Mesothelial cell of epicardium (in vitro differentiated cells): ENCODE results near the gene TACR1. TPM values are rescaled to one million over a fixed set of nuclear protein-coding genes. Genes with fewer than 3 reads are reported as not detected.

Experiments
- DNase-seq, 2 experiments: peaks; one replicate each; pipeline ENCODE4 v3.0.0; 2021; ENCODE audit warnings: low spot score in 2 of 2; ENCODE audit not compliant: unreplicated experiment in 2 of 2
- H3K27ac Mint-ChIP-seq: 2 replicates; pipeline ENCODE4 v1.8.0; 2021; ENCODE audit warnings: mixed read lengths
- H3K27me3 Mint-ChIP-seq: 2 replicates; pipeline ENCODE4 v1.8.0; 2021; ENCODE audit warnings: low read depth, mixed read lengths
- H3K36me3 Mint-ChIP-seq: 2 replicates; pipeline ENCODE4 v1.8.0; 2021; ENCODE audit warnings: mixed read lengths
- H3K4me1 Mint-ChIP-seq: 2 replicates; pipeline ENCODE4 v1.8.0; 2021; ENCODE audit warnings: mixed read lengths
- H3K4me3 Mint-ChIP-seq: 2 replicates; pipeline ENCODE4 v1.8.0; 2021; ENCODE audit warnings: mild to moderate bottlenecking, moderate library complexity, mixed read lengths
- H3K9me3 Mint-ChIP-seq: 2 replicates; pipeline ENCODE4 v1.8.0; 2021; ENCODE audit warnings: mixed read lengths
- total RNA-seq: library from RNA; stranded (reverse); gene quantifications from 3 replicates; pipeline ENCODE4 v1.2.1, GENCODE V29; 2021
- TF ChIP-seq, protein P1 (sequence below): fragments of 200-600 bp; sonication (generic); IDR thresholded peaks from one replicate; pipeline ENCODE4 v1.5.0; 2021; ENCODE audit warnings: antibody characterized with exemption; ENCODE audit not compliant: unreplicated experiment

TACR1 gene
- total RNA-seq, 1 donor from 2014 or later, result 0.20 TPM

GRCh38 chr2:75133621-75134570 is 65.4 kb downstream of the TACR1 start:
- DNase-seq, result no peak
- TF ChIP-seq, protein P1, sequence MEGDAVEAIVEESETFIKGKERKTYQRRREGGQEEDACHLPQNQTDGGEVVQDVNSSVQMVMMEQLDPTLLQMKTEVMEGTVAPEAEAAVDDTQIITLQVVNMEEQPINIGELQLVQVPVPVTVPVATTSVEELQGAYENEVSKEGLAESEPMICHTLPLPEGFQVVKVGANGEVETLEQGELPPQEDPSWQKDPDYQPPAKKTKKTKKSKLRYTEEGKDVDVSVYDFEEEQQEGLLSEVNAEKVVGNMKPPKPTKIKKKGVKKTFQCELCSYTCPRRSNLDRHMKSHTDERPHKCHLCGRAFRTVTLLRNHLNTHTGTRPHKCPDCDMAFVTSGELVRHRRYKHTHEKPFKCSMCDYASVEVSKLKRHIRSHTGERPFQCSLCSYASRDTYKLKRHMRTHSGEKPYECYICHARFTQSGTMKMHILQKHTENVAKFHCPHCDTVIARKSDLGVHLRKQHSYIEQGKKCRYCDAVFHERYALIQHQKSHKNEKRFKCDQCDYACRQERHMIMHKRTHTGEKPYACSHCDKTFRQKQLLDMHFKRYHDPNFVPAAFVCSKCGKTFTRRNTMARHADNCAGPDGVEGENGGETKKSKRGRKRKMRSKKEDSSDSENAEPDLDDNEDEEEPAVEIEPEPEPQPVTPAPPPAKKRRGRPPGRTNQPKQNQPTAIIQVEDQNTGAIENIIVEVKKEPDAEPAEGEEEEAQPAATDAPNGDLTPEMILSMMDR, result no peak
- Mint-ChIP-seq H3K36me3 (no peaks in the 10 kb centered on the region), H3K27me3 (no peaks in the 10 kb centered on the region), H3K27ac (no peak overlapping the region), H3K4me1 (peaks cover 23% of the 10 kb centered on the region), H3K9me3 (no peaks in the 10 kb centered on the region), H3K4me3 (no peak overlapping the region)

- peaks cover 18% of the 10 kb centered on the region for H3K9me3 Mint-ChIP-seq
- TF ChIP-seq, protein P1, result no peak
- no peak overlapping the region for H3K27ac Mint-ChIP-seq
- no peaks in the 10 kb centered on the region for H3K27me3 Mint-ChIP-seq
- DNase-seq, result no peak
- peaks cover 4% of the 10 kb centered on the region for H3K36me3 Mint-ChIP-seq
- H3K4me1 Mint-ChIP-seq, result peaks cover 20% of the 10 kb centered on the region
- H3K4me3 Mint-ChIP-seq, result no peak overlapping the region
Measured at GRCh38 chr2:75130171-75130570, 69.1 kb downstream of the TACR1 start.

DNA sequence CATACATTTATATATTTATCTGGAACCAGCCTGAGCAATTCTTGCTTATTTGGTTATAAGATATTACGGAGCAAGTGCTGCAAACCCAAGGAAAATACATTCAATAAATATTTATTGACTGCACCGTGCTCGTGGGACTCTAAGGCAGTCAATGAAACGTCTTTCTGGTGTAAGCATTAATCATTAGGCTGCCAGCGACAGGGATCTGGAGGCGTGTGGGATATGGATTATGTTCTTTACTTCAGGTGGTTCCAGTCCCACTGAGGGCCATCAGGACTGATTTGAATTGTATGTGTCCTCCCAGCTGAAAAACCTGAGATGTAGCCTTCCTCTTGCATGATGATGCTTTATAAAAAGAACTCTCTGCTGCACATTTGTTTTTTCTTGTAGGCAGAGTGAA is 75.4 kb downstream of the TACR1 start:
- Mint-ChIP-seq H3K36me3 (peaks cover 4% of the 10 kb centered on the region), H3K27ac (no peak overlapping the region), H3K9me3 (peaks cover 18% of the 10 kb centered on the region), H3K4me1 (peaks cover 4% of the 10 kb centered on the region), H3K4me3 (no peak overlapping the region), H3K27me3 (peaks cover 2% of the 10 kb centered on the region)
- TF ChIP-seq, protein P1, result no peak
- no peak for DNase-seq

DNA sequence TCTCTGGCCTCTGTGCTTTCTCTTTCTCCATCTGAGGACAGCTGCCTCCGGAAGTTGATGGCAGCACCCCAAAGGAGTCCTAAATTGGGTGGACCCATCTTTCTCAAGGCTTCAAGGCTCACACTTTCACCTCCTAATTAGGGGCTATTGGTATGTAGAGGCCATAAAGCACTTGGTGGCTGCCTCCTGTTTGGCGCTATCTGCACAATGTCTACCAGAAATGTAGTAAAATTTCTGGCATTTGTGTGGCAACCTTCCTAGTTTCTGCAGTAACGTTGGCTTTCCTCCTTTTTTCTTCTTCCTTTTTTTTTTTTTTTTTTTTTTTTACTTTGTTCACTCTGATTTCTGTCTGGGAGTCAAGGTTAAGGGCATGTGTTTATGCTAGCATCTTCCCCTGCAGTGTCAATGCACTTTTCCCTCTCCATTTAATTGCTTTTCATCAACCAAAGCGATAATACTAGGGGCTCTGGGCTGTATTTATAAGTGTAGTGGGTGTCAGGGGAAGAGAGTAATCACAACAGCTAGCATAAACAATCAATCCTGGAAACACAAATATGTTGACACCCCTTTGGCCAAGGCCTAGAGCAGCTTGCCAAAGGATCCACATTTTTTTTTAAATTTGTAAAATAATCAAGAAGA is 86.0 kb downstream of the TACR1 start:
- Mint-ChIP-seq H3K36me3 (no peaks in the 10 kb centered on the region), H3K27me3 (no peaks in the 10 kb centered on the region), H3K4me1 (peaks cover 13% of the 10 kb centered on the region)

GRCh38 chr2:75108937-75109482 is 90.3 kb downstream of the TACR1 start:
- H3K36me3 Mint-ChIP-seq, result no peaks in the 10 kb centered on the region
- peaks cover 13% of the 10 kb centered on the region for H3K4me1 Mint-ChIP-seq
- no peak overlapping the region for H3K4me3 Mint-ChIP-seq
- TF ChIP-seq, protein P1, result no peak
- H3K9me3 Mint-ChIP-seq, result peaks cover 11% of the 10 kb centered on the region
- H3K27me3 Mint-ChIP-seq, result no peaks in the 10 kb centered on the region
- H3K27ac Mint-ChIP-seq, result no peak overlapping the region
- no peak for DNase-seq

More for the DNA sequence above, 86.0 kb downstream of the TACR1 start:
- no peak for DNase-seq
- TF ChIP-seq, protein P1, result no peak
- no peak overlapping the region for H3K27ac Mint-ChIP-seq
- no peaks in the 10 kb centered on the region for H3K9me3 Mint-ChIP-seq
- no peak overlapping the region for H3K4me3 Mint-ChIP-seq
